Sigmoid colon (tissue), 7 donors: ENCODE measurements around the gene TEDDM1. TPM values are rescaled to one million over a fixed set of nuclear protein-coding genes. Genes with fewer than 3 reads are reported as not detected.

ENCODE experiments used
- DNase-seq: peaks from one replicate; pipeline ENCODE4 v3.0.0-alpha.2; 2019
- H3K27ac ChIP-seq, 4 donors: fragments of 200-600 bp; sonication (generic); one replicate each; pipeline ENCODE4 v1.5.1; 2016 to 2019; ENCODE audit warnings: mild to moderate bottlenecking in 1 of 4
- H3K27me3 ChIP-seq, 3 donors: fragments of 200-600 bp; sonication (generic); one replicate each; pipeline ENCODE4 v1.5.1; 2019; ENCODE audit warnings: mild to moderate bottlenecking in 1 of 3
- H3K36me3 ChIP-seq, 4 donors: fragments of 200-600 bp; sonication (generic); one replicate each; pipeline ENCODE4 v1.5.1; 2016 to 2019
- H3K4me1 ChIP-seq, 4 donors: fragments of 200-600 bp; sonication (generic); one replicate each; pipeline ENCODE4 v1.5.1; 2017 to 2019
- H3K4me3 ChIP-seq, 4 donors: fragments of 200-600 bp; sonication (generic); one replicate each; pipeline ENCODE4 v1.5.1; 2017 to 2019; ENCODE audit warnings: mild to moderate bottlenecking in 2 of 4, moderate library complexity in 1 of 4
- H3K9me3 ChIP-seq, 4 donors: fragments of 200-600 bp in 3 of 4; sonication (generic) in 3 of 4; one replicate each; pipeline versions ENCODE4 v1.5.1 to v1.6.1; 2013 to 2019
- EP300 ChIP-seq, 4 donors: sonication (generic); formaldehyde crosslinking; IDR thresholded peaks; one replicate each; pipeline ENCODE4 v1.6.1; 2017; ENCODE audit warnings: antibody characterized with exemption in 4 of 4
- POLR2A ChIP-seq, 2 donors: fragments of 450-650 bp; IDR thresholded peaks; one replicate each; pipeline ENCODE4 v1.6.1; 2016; ENCODE audit warnings: antibody characterized with exemption in 2 of 2, mild to moderate bottlenecking in 2 of 2, moderate library complexity in 2 of 2
- POLR2AphosphoS5 ChIP-seq, 4 donors: sonication (generic); formaldehyde crosslinking; IDR thresholded peaks; one replicate each; pipeline ENCODE4 v1.6.1; 2017; ENCODE audit warnings: antibody characterized with exemption in 4 of 4
- WGBS, 2 donors: extraction: QIAGEN DNeasy Blood & Tissue Kit; methylation state at CpG; one replicate each; pipeline ENCODE4 v1.1.7; 2013; 5-methylcytosine and 5-hydroxymethylcytosine counted together
- intact Hi-C: fragments of 100-400 bp; cut with DNase I; formaldehyde crosslinking; loops from one replicate; pipeline ENCODE4 v1.15.1; 2023
- polyA plus RNA-seq, 3 donors: library from polyadenylated mRNA; stranded (reverse); fragments of 200-250 nt; gene quantifications; one replicate each; pipeline ENCODE4 v1.2.3, GENCODE V29; 2013
- total RNA-seq, 4 donors: library from RNA; depleted of rRNA; stranded (reverse); fragments of >200 nt; gene quantifications; one replicate each; pipeline ENCODE4 v1.1.0, GENCODE V29; 2016
- TF ChIP-seq, protein P1 (sequence below), 4 experiments: fragments of 450-650 bp in 3 of 4; fragments of 200-600 bp in 1 of 4; IDR thresholded peaks; one replicate each; pipeline ENCODE4 v1.5.1; 2016 to 2019; ENCODE audit warnings: antibody characterized with exemption in 4 of 4, mild to moderate bottlenecking in 3 of 4, moderate library complexity in 2 of 4
- donor health status: healthy with polysubstance abuse.
- donor health status: Bipolar disorder and iron deficiency.
- donor health status: healthy.

The TEDDM1 gene
- total and polyA plus RNA-seq, 7 donors: not detected

DNA sequence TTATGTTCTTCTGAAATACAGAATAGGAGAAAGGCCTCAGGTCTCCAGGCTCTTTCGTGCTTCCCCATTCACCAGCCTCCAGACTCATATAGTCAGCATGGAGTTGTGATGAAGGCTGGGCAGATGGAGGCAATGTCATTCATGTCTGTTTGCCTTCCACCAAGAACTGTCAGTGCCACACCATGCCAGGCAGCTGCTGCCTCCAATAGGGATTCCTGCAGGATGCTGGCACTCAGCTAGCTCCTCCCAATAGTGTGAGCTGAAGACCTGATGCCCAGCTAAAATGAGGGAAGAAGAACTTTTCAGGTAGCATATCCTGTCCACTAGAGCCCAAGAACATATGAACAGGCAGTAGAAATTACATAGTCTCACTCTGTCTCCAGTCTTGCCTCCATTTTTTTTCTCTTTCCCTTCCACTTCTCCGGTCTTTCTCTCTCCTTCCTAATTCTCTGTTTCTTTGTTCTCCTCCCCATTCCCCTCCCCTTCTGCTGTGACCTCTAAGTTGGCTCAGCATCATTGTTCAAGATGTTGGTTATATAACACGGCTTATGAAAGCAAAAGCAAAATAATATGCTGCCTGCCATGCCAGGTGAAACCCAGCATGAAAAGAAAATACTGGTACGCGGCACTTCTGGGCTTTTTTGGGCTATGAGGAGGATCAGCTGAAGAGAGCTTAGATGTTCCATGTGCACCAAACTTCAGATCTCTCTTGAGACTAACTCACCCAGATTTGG, 26.2 kb downstream of the TEDDM1 start:
- H3K27me3 ChIP-seq: no peaks in the 10 kb centered on the region
- H3K4me3 ChIP-seq: no peak overlapping the region
- H3K4me1 ChIP-seq: peaks cover 0 to 5% (median 2%) of the 10 kb centered on the region in 4 donors
- intact Hi-C loops: no loop called here
- no peak overlapping the region for H3K27ac ChIP-seq
- no peak for DNase-seq
- H3K36me3 ChIP-seq: no peaks in the 10 kb centered on the region
- no peaks in the 10 kb centered on the region for H3K9me3 ChIP-seq
- TF ChIP-seq POLR2AphosphoS5 (IDR thresholded peaks at IDR 0.05) (no peak), EP300 (IDR thresholded peaks at IDR 0.05) (no peak), POLR2A (IDR thresholded peaks at IDR 0.05) (no peak)
- TF ChIP-seq, protein P1, sequence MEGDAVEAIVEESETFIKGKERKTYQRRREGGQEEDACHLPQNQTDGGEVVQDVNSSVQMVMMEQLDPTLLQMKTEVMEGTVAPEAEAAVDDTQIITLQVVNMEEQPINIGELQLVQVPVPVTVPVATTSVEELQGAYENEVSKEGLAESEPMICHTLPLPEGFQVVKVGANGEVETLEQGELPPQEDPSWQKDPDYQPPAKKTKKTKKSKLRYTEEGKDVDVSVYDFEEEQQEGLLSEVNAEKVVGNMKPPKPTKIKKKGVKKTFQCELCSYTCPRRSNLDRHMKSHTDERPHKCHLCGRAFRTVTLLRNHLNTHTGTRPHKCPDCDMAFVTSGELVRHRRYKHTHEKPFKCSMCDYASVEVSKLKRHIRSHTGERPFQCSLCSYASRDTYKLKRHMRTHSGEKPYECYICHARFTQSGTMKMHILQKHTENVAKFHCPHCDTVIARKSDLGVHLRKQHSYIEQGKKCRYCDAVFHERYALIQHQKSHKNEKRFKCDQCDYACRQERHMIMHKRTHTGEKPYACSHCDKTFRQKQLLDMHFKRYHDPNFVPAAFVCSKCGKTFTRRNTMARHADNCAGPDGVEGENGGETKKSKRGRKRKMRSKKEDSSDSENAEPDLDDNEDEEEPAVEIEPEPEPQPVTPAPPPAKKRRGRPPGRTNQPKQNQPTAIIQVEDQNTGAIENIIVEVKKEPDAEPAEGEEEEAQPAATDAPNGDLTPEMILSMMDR (IDR thresholded peaks at IDR 0.05): no peak
- WGBS, 2 donors: 84 to 85% methylated on average over 5 of the region's 5 CpGs

DNA sequence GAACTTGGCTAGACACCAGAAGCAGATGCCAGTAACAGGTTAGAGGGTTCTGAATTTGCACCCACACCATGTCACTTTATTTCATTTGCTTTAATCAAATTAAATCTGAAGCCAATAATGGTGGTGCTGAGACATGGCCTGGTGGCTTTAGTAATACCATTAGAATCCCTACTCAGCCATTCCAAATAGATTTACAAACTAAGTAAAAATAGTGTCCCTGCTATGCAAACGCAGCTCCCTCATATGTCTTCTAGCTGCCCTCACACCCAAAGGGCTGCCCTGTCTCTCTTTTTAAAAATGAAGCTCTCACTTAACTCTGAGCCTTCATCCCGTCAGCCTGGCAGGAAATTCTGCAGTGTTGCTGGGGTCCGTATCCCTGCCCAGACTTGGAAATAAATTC, 29.9 kb downstream of the TEDDM1 start:
- no peak overlapping the region for H3K27ac ChIP-seq
- H3K9me3 ChIP-seq: no peaks in the 10 kb centered on the region
- WGBS, 2 donors: 61 to 64% methylated on average over 3 of the region's 3 CpGs
- TF ChIP-seq EP300 (IDR thresholded peaks at IDR 0.05): no peak
- no peak for TF ChIP-seq POLR2A (IDR thresholded peaks at IDR 0.05)
- TF ChIP-seq, protein P1 (IDR thresholded peaks at IDR 0.05): no peak
- TF ChIP-seq POLR2AphosphoS5 (IDR thresholded peaks at IDR 0.05): no peak
- intact Hi-C loops: no loop called here
- no peaks in the 10 kb centered on the region for H3K27me3 ChIP-seq
- H3K36me3 ChIP-seq: no peaks in the 10 kb centered on the region
- no peak for DNase-seq
- H3K4me3 ChIP-seq: no peak overlapping the region
- H3K4me1 ChIP-seq: no peaks in the 10 kb centered on the region

DNA sequence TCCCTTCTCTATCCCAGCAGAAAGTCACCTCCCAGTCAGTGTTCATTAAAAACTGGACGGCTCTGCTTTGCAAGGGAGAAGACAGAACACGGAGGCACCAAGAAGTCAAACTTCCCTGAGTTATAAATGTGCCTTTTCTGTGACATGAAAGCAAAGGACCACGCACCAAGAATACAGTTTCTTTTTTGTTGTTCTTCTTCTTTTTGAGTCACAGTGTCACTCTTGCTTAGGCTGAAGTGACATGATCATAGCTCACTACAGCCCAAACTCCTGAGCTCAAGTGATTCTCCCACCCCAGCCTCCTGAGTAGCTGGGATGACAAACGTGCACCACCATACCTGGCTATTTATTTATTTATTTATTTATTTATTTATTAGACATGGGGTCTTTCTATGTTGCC, 31.6 kb downstream of the TEDDM1 start:
- Histone ChIP-seq H3K9me3 (no peaks in the 10 kb centered on the region), H3K4me1 (no peaks in the 10 kb centered on the region), H3K36me3 (no peaks in the 10 kb centered on the region), H3K27me3 (no peaks in the 10 kb centered on the region), H3K4me3 (no peak overlapping the region), H3K27ac (no peak overlapping the region)
- DNase-seq: no peak
- WGBS, 2 donors: 75 to 81% methylated on average over 4 of the region's 4 CpGs
- no peak for TF ChIP-seq EP300 (IDR thresholded peaks at IDR 0.05)
- TF ChIP-seq POLR2A (IDR thresholded peaks at IDR 0.05): no peak
- TF ChIP-seq, protein P1 (IDR thresholded peaks at IDR 0.05): no peak
- TF ChIP-seq POLR2AphosphoS5 (IDR thresholded peaks at IDR 0.05): no peak
- intact Hi-C loops: no loop called here

DNA sequence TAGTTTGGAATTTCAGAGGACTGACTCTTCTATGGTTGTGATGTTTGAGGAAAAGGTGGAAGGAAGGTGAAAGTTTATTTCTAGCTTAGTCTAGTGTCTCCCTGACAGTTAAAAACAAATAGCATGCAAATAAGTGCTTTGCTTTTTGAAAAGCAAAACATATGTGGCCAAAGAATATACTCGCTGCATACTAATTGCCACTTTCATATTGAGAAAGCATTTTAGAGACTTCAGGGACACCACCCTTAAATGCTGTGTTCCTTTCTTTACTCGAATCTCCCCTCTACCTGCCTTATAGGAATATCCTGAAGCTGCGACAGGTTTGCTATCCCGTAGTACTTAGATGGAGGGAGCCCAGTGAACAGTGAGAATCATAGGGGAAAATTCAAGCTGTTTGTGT, 32.1 kb downstream of the TEDDM1 start:
- intact Hi-C loops: no loop called here
- whole genome bisulfite sequencing, 2 donors: 78 to 79% methylated on average over 4 of the region's 4 CpGs
- H3K36me3 ChIP-seq: no peaks in the 10 kb centered on the region
- DNase-seq: no peak
- no peaks in the 10 kb centered on the region for H3K4me1 ChIP-seq
- no peaks in the 10 kb centered on the region for H3K27me3 ChIP-seq
- H3K9me3 ChIP-seq: no peaks in the 10 kb centered on the region
- H3K4me3 ChIP-seq: no peak overlapping the region
- no peak for TF ChIP-seq POLR2AphosphoS5 (IDR thresholded peaks at IDR 0.05)
- TF ChIP-seq POLR2A (IDR thresholded peaks at IDR 0.05): no peak
- no peak for TF ChIP-seq EP300 (IDR thresholded peaks at IDR 0.05)
- TF ChIP-seq, protein P1 (IDR thresholded peaks at IDR 0.05): no peak
- H3K27ac ChIP-seq: no peak overlapping the region

DNA sequence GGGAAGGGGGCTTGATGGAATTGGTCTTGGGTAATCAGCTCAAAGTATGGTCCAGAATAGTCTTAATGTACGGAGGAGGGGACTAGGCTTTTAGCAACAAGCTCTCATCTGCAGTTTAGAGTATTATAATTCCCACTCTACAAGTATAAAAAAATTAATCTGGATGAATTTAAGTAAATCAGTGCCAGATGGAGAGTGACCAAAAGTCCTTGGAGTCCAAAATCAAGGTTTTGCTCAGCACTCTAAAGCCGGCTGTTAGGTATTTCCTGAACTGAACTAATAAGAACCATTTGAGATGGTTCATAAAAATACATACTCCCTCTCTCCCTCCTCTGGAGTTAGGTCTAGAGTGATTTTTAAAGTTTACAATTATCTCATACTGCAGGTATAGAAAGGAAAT, 32.5 kb downstream of the TEDDM1 start:
- 81 to 95% methylated on average over 2 of the region's 2 CpGs for WGBS, 2 donors
- intact Hi-C loops: no loop called here

More for the DNA sequence above, 32.5 kb downstream of the TEDDM1 start:
- TF ChIP-seq POLR2AphosphoS5 (IDR thresholded peaks at IDR 0.05) (no peak), EP300 (IDR thresholded peaks at IDR 0.05) (no peak), POLR2A (IDR thresholded peaks at IDR 0.05) (no peak)
- TF ChIP-seq, protein P1 (IDR thresholded peaks at IDR 0.05): no peak
- no peaks in the 10 kb centered on the region for H3K4me1 ChIP-seq
- no peak overlapping the region for H3K4me3 ChIP-seq
- no peak overlapping the region for H3K27ac ChIP-seq
- H3K9me3 ChIP-seq: no peaks in the 10 kb centered on the region
- DNase-seq: no peak
- no peaks in the 10 kb centered on the region for H3K36me3 ChIP-seq
- H3K27me3 ChIP-seq: no peaks in the 10 kb centered on the region
